ENCODE data around the gene BBIP1. TPM values are rescaled to one million over a fixed set of nuclear protein-coding genes. Genes with fewer than 3 reads are reported as not detected.
A peak's percentile ranks its signal among the peaks of the same experiment; 100 is the strongest.

BBIP1 gene
- total and polyA plus RNA-seq, 2 experiments from 2014 or later, result 14.8 to 56.5 TPM

GRCh38 chr10:110932505-110933180, 13.7 kb upstream of the BBIP1 start (continued):
- TF ChIP-seq ZNF462 (CRISPR knock-in tag; IDR thresholded peaks at IDR 0.05), result no peak
- no peak for TF ChIP-seq CTCF (conservative IDR thresholded peaks at IDR 0.05; ENCODE audit: low read depth in 2 of 2)

- no peaks in the 10 kb centered on the region for H3K27me3 ChIP-seq (ENCODE audit: insufficient read depth)
- no peak overlapping the region for H2AFZ ChIP-seq
- H3K27ac ChIP-seq (ENCODE audit: low read depth), result 0 out of 2 replicates have a peak overlapping the region, but pooled peaks have one; percentile 16
- no peak overlapping the region for H3K4me2 ChIP-seq
- H3K4me1 ChIP-seq (ENCODE audit: insufficient read depth), result peaks cover 18% of the 10 kb centered on the region
- H3K79me2 ChIP-seq (replicated peaks; ENCODE audit: insufficient read depth), result peaks cover 96% of the 10 kb centered on the region
- H3K36me3 ChIP-seq (ENCODE audit: insufficient read depth), result no peaks in the 10 kb centered on the region
- no peaks in the 10 kb centered on the region for H3K9me2 ChIP-seq (ENCODE audit: insufficient read depth)
- Mint-ChIP-seq H3K36me3 (ENCODE audit: low read depth) (no peaks in the 10 kb centered on the region), H3K27me3 (ENCODE audit: insufficient read depth, low read depth, poor library complexity) (no peaks in the 10 kb centered on the region), H3K27ac (no peak overlapping the region), H3K4me1 (peaks cover 6% of the 10 kb centered on the region; the same call in 2 of the 3 replicates), H3K4me3 (no peak overlapping the region), H3K9me3 (no peaks in the 10 kb centered on the region)
- no peak for DNase-seq (ENCODE audit: low spot score)
- no peak for ATAC-seq
- H3F3A ChIP-seq (replicated peaks; ENCODE audit: low read depth), result no peaks in the 10 kb centered on the region
- H4K20me1 ChIP-seq (replicated peaks; ENCODE audit: insufficient read depth), result peaks cover 33% of the 10 kb centered on the region; the same call in 1 of the 2 replicates
- no peak overlapping the region for H3K4me3 ChIP-seq
- TF ChIP-seq STAT1 (IDR thresholded peaks at IDR 0.05; ENCODE audit: unreplicated experiment) (no peak), NANOG (IDR thresholded peaks at IDR 0.05; ENCODE audit: borderline replicate concordance) (no peak), EZH2 (IDR thresholded peaks at IDR 0.05; ENCODE audit: low read depth, unreplicated experiment) (no peak), EZH2phosphoT487 (IDR thresholded peaks at IDR 0.05; ENCODE audit: unreplicated experiment) (no peak), CREB1 (CRISPR knock-in tag; IDR thresholded peaks at IDR 0.05; ENCODE audit: low read depth) (no peak), REST (IDR thresholded peaks at IDR 0.05; ENCODE audit: unreplicated experiment) (no peak)
These were observed 12.9 kb upstream of the BBIP1 start for GRCh38 chr10:110931769-110932381.

Data from GM23338 (cell line).